GM18499 (cell line): Measurements from ENCODE around the gene LHFPL3.
"Not testable (repeated sequence)": the region's sequence is repeated elsewhere in the genome, so short reads cannot be mapped to it uniquely, and the experiment has no call there.

Experiments
- ATAC-seq: cut with Tn5 transposase; IDR thresholded peaks from one replicate; pipeline ENCODE4 v1.9.1; 2021; ENCODE audit warnings: moderate number of reproducible peaks; ENCODE audit not compliant: insufficient read depth, unreplicated experiment

Gene LHFPL3

DNA sequence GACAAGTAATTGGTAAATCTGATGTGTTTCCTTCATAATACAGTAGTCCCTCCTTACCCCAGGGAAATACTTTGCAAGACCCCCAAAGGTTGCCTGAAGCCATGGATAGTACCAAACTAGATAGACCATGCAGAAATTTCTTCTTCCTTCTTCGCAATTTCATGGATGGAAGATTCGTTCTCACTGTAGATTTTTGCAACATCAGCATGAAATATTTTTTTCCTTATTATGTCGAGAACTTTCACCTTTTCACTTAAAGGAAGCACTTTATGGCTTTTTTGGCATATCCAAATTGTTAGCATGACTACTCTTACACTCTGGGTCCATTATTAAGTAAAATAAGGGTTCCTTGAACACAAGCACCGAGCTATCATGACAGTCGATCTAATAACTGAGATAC lies 333.2 kb downstream of the LHFPL3 start:
- ATAC-seq = no peak

DNA sequence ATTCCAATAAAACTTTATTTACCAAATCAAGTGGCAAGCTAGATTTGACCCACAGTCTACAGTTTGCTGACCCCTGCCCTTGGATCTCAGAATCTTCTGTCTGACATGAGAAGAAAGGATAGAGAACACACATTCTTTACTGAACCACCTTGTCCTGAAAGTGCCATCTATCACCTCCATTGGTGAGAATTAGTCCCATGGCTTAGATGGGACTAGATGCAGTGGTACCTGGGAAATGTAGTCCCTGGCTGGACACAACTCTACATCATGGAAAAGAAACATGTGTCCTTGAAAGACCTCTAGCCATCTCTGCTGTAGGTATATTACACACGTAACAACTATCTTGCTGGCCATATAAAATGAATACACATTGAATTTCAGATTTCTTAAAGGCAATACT lies 336.2 kb downstream of the LHFPL3 start:
- no peak for ATAC-seq

DNA sequence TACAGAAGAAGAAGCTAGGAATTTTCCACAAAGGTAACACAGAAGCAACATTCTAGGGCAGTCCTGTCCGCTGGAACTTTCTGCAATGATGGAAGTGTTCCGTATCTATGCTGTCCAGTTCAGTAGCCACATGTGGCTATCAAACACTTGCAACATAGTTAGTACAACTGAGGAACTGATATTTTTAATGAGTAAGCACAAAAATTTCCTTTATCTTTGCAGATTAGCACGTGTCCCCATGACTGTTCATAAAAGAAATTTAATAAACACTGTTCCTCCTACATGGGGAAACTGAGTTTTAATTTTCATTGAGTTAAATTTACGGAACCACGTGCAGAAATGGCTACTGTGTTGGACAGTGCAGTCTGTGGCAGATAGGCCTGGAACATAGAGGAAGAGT lies 349.2 kb downstream of the LHFPL3 start:
- no peak for ATAC-seq

DNA sequence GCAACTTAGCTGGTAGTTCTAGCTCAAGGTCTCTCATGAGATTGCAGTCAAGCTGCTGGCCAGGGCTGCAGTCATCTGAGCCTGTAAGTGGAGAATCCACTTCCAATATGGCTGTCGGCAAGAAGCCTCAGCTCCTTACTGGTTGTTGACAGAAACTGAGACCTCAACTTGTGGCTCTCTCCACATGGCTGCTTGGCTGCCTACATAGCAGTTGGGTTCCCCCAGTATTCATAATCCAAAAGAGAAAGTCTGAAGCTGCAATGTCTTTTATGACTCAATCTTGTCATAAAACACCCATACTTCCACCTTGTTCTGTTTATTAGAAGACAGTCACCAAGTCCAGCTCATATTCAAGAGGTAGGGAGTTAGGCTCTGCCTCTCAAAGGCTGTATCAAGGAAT lies 350.7 kb downstream of the LHFPL3 start:
- ATAC-seq = no peak

DNA sequence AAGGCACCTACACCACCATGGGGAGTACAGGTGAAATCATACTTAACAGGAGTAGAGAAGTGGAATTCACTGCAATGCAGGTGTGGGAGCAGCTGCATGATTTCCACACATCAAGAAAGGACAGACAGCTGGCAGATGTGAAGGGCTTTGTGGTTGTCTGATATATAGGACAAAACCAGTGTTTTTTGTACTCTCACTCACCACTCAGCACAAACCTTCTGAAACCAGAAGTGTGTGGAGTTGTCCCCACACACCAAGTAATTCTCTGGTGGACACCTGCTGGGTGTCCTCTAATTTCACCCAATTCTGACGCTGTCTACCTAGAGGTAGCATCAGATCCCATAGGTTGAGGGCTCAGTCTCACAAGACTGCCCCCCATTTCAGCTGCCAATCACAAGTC lies 357.9 kb downstream of the LHFPL3 start:
- no peak for ATAC-seq

DNA sequence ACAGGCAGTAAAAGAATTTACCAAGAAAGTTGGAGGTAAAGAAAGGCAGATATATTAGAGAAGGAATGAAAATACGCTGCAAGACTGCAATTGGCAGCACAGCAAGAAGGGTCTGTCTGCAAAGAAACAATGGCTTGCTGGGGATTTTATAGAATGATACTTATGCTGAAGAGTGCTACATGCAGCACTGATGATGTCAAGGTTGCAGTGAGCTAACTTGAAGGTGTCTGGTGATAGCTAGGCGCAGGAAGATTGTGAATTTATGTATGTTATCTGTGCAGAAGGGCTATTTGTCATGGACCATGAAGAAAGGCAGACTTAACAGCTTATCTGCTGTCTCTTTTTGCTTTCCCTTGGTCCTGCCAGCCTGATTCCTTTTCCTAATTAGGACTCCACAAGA lies 366.3 kb downstream of the LHFPL3 start:
- ATAC-seq = no peak

DNA sequence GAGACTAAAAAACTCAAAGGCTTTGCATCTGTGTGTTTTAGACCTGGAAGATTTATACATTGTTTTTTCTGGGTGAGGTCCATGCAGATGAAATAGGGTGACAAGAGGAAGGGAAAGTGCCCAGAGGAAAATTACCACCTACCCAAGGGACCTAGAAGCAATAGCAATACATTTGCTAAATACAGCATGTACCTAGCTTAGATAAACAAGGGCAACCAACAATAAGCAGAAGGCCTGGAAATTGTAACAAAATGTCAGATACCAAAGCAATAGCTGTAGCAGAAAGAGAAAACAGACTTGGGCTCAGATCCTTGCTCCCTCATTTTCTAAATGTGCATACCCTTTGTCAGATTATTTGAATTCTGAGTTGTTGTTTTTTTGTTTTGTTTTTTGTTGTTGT lies 367.2 kb downstream of the LHFPL3 start:
- no peak for ATAC-seq

DNA sequence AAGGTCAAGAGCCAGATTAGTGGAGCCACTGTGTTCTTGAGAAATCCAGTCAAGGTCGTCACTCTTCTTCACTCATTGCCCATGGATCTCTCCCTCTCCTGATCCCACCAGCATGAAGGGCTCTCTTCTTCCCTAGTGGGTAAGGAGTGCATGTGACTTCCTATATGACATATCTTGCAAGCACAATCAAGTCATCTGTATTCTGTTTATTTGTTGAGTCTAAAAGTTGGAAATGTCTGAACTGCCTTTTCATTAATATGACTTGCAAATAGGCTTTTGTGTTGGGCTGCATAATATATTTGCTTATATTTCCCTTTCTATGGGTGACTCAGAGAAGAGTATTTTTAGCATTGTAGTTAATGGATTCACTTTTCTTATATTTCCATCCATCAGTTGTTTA lies 371.9 kb downstream of the LHFPL3 start:
- ATAC-seq = no peak

DNA sequence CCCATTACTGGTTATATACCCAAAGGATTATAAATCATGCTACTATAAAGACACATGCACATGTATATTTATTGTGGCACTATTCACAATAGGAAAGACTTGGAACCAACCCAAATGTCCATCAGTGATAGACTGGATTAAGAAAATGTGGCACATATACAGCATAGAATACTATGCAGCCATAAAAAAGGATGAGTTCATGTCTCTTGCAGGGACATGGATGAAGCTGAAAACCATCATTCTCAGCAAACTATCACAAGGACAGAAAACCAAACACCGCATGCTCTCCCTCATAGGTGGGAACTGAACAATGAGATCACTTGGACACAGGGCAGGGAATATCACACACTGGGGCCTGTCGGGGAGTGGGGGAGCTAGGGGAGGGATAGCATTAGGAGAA lies 392.6 kb downstream of the LHFPL3 start:
- not testable (repeated sequence) for ATAC-seq

DNA sequence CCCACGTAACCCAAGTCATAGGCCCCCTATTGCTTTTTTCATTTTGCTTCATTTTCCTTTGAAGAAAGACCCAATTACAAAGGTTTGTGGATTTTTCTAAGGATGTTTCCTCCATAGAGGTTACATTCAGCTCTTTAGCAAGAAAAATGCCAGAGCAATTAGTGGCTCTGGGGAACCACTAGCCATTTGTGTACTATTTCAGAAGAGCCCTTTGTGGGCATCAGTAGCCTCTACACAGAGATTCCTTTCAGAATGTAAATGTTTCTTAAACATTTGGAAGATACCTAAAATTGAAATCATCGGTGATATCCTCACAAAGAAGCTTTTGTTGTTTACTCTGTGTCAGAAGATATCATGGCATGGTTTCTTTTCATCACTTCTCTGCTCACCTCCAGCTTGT lies 394.6 kb downstream of the LHFPL3 start:
- no peak for ATAC-seq

DNA sequence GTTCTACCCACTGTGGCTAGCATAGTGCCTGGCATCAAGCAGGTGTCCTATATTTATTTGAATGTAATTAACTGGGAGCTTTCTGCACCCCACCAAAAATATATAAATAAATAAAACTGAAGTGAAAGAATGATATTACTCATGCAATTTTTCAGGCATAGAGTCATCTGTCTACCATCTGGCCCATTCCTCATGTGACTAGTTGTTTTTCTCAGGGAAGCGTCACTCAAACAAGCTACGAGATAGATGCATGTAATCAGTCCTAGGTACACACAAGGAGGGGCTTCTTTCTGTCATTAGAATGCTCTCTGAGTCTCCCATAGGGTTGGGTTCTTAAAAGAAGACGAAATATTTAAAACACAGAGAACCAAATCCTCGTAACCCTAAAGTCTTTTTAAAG lies 430.1 kb downstream of the LHFPL3 start:
- no peak for ATAC-seq

DNA sequence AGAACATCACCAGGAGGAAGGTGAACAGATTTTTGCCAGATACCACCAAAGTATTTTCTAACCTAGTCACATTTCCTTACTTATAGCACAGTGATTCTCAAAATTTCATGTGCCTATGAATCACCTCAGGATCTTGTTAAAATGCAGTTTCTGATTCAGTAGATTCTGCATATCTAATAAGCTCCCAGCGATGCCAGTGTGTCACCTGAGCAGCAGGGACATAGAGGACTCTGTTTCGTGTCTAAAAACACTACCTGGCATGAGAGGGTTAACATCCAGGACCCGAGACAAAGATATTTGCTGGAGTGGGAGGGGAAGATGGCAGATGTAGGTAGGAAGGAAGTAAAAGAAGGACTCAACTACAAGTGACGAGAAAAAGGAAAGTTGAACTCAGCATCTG lies 433.5 kb downstream of the LHFPL3 start:
- no peak for ATAC-seq

DNA sequence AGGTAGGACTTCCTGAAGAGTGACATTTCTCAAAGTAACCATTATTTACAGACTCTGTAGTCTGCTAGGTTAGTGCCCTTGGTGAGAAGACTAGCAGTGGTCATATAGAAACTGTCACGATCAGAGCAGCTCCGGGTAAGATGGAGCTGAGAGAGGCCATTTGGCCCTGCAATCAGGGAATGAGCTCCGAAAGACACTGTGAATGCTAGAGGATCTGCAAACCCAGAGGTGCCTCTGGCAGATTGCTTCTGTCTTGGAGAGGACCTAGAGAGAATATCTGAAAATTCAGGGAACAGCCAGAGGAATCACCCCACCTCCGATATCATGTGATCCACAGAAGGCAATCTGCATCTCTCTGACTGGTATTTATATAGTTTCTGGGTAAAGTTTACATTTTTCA lies 438.7 kb downstream of the LHFPL3 start:
- ATAC-seq = no peak

DNA sequence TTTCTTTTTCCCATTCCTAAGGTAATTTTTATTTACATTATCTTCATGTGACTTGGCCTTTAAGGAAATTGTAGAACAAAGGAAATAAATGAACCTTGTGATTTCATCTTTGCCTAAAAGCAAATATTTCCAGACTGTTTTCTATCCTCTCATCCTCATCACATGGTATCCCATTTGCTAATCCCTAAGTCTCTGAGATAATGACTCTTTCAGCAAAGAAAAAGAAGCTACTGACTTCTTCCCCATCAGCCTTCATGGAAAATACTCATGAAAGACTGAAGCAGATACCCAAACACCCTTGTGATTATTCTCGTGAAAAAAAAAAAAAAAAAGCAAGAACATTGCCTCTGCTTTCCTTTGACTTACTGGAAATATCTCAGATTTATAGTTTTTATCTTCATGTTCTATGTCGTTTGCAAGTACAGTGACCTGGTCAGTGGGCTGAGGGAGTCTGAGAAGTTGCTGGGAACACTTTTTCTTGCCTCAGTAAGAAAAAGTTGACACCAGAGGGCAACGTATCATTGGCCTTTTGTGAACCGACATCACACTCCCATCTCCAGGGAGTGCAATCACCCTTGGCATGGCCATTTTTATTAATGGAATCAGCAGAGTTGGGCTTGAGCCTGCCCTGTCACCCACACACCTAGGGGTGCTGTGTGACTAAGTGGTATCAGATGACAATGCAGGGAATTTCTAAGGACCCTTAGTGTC lies 439.6 kb downstream of the LHFPL3 start:
- ATAC-seq = no peak

DNA sequence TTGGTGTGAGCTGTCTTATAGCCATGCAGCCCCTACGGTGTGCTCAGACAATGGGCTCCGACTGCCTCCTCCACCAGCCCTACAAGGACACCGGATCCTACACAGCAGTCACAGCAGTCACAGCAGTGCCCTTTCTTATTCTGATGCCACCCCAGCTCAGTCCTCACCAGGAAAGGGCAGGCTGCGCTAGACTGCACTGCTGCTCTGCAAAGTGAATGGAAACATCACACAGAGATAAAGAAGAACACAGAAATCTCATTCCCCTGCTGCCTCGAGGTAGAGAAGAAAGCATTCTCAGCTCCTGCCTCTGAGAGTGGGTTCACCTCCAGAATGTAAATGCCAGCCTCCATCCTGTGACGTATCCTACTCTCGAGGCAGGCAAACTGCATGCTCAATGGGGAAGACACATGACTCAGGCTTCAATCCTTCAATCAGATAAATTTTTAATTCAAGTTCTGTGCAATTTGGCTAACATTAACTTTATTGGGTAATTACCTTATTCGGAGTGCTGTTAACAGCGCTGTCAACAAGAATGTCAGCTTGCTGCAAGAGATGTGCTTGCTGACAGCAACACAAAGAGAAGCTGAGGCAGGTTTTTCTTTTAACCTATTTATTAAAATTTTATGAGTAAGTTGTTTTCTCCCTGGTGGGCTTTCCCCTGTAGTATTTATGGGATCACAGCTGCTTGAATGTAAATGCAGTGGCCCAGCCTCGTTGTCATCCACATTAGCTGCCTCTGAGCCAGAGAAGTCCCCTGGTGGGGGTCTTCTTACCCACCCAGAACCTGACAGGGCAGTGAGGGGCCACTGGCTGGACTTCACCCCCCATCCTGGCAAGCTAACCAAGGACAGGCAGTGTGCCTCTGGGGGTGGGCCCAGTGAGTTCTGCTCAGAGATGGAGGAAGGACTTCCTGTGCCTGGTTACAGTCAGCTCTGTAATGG lies 444.3 kb downstream of the LHFPL3 start:
- no peak for ATAC-seq

DNA sequence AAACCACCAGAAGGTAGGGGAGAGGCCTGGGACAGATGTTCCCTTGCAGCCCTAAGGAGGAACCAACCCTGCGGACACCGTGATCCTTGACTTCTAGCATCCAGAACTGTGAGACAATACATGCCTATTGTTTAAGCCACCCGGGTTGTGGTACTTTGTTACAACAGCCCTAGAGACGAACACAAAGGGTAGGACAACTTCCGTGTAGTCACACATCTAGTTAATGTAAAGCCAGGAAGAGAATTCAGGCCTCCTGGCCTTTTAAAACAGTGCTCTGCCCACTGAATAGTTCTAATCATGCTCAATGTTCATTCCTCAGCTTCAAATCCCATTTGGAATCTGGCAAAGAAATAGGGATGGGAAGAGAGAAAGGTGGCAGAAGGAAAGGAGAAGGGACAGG lies 445.4 kb downstream of the LHFPL3 start:
- ATAC-seq = no peak

DNA sequence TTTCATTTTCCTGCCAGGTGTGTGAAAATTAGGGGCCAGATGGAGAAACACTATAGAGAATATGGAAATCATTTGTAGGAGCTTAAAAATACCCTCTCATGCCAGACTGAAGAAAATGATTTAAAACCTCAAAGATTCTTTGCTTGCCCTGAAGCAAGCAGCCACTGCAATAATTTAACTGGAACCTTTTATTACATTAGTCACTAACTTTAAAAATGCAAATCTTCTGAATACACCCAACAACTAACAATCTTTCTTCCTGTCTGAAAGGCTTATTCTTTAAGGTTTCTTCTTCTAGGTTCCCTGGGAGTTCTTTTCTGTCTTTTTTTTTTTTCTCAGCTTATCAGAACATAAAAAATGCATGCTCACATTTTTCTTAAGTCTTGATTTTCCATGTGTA lies 447.1 kb downstream of the LHFPL3 start:
- no peak for ATAC-seq

DNA sequence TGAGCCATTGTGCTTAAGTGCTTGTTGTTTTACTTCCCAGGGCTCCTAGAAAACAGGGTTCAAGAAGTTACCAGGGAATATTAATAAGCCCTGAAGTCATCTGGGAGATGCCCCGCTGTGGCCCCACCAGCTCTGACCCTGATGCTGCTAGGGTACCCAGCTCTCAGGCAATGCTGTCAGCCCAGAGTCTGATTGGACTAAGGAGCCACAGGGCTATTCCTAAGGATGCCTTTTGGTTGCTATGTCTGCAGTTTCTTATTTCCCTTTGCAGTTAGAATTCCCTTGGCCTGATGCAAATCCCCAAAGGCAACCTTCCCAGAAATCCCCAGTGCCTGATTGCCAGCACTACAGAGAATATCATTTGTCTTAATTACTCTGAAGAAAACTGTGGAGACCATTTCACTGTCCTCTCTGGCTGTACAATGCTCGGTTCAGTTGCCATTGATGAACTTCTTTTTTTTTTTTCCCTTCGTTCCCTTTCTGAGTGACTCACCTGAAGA lies 448.9 kb downstream of the LHFPL3 start:
- ATAC-seq = no peak

DNA sequence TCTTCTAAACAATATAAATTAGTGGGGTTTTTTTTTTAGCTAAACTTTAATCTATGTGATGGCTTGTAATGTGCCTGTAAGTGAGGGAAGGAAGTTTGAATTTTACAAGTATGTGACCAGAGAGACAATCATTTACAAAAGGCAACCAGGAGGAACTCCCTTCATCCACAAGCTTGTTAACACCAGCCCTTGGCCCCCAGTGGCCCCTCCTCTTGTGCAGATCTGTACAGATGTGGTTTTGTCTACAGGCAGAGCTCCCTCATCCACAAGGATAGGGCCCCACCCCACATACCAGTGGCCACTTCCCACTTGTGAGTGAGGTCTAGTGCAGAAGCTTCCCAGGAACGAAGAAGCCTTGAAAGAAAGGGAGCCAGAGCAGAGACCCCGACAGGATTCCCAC lies 451.5 kb downstream of the LHFPL3 start:
- ATAC-seq = no peak

DNA sequence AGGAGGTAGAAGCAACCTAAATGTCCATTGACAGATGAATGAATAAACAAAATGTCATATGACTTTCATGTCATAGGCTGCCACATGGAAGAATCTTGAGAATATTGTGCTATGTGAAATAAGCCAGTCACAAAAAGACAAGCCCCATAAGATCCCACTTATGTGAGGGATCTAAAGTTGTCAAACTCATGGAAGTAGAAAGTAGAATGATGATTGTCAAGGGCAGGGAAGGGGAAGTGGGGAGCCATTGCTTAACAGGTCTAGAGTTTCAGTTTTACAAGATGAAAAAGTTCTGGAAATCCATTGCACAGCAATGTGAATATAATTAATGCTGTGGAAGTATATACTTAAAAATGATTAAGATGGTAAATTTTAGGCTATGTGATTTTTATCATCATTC lies 456.3 kb downstream of the LHFPL3 start:
- no peak for ATAC-seq

DNA sequence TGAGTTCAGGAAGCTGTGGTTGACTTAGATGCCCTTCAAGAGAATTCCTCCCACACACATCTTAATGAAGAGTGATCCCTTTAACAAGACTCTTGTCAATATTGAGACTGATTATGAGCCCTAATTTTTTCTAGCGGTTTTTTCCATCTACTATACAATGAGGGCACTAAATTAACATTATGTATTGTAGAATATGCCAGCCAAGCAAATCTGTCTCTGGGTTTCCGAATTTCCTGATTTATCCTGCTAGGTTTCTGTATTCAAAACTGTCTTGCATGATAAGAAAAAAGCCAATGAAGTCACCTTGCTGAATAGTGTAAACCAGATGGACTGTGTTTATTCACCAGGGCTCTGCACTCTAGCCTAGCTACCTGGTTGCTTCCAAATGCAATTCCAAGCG lies 461.4 kb downstream of the LHFPL3 start:
- ATAC-seq = no peak

DNA sequence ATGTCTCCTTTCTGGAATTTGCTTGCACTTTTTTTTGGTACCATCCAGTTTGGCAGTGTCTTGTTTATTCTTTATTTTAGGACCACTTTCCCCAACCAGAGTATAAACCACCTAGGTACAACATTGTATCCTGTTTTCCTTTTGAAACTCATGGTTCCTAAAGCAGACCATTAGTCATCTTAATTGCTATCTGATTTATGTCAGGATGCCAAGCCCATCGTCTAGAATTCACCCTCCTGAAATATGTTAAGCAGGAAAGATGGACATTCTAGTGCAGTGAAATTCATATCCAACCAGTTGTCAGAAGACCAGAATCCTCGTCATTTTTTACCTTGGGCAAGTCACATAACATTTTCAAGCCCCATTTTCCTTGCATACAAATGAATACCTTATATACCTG lies 462.0 kb downstream of the LHFPL3 start:
- ATAC-seq = no peak
